H9 (cell line): ENCODE results near the gene PRX. TPM values are rescaled to one million over a fixed set of nuclear protein-coding genes. Genes with fewer than 3 reads are reported as not detected.
A peak's percentile ranks its signal among the peaks of the same experiment; 100 is the strongest.

Experiments
- DNase-seq: peaks from one replicate; pipeline ENCODE4 v3.0.0-alpha.2; 2017
- H2AFZ ChIP-seq: one replicate; pipeline ENCODE4 v1.6.1; 2013; ENCODE audit warnings: mild to moderate bottlenecking, low read length, control low read depth, moderate library complexity
- H2AK5ac ChIP-seq: 2 replicates; pipeline ENCODE4 v1.6.1; 2013; ENCODE audit warnings: low read length, control low read depth, mixed read lengths; ENCODE audit not compliant: insufficient read length
- H2BK120ac ChIP-seq: one replicate; pipeline ENCODE4 v1.6.1; 2013; ENCODE audit warnings: low read depth, mild to moderate bottlenecking, low read length, control low read depth, inconsistent platforms; ENCODE audit not compliant: poor library complexity, severe bottlenecking
- H2BK12ac ChIP-seq: 2 replicates; pipeline ENCODE4 v1.6.1; 2013; ENCODE audit warnings: low read length, control low read depth, mixed read lengths, low read depth; ENCODE audit not compliant: insufficient read length
- H2BK15ac ChIP-seq: 2 replicates; pipeline ENCODE4 v1.6.1; 2013; ENCODE audit warnings: low read depth, low read length, control low read depth
- H2BK20ac ChIP-seq: one replicate; pipeline ENCODE4 v1.6.1; 2013; ENCODE audit warnings: low read depth, mild to moderate bottlenecking, low read length, control low read depth, inconsistent platforms; ENCODE audit not compliant: poor library complexity, severe bottlenecking
- H2BK5ac ChIP-seq: 2 replicates; pipeline ENCODE4 v1.6.1; 2013; ENCODE audit warnings: low read length, control low read depth, mixed read lengths; ENCODE audit not compliant: insufficient read length
- H3K14ac ChIP-seq: 2 replicates; pipeline ENCODE4 v1.6.1; 2013; ENCODE audit warnings: low read length, control low read depth; ENCODE audit not compliant: insufficient read depth
- H3K18ac ChIP-seq: 2 replicates; pipeline ENCODE4 v1.6.1; 2013; ENCODE audit warnings: low read depth, mild to moderate bottlenecking, mixed read lengths, low read length, control low read depth; ENCODE audit not compliant: insufficient read length
- H3K23ac ChIP-seq: 2 replicates; pipeline ENCODE4 v1.6.1; 2013; ENCODE audit warnings: low read length, control low read depth, mixed read lengths, low read depth; ENCODE audit not compliant: insufficient read length
- H3K23me2 ChIP-seq: 2 replicates; pipeline ENCODE4 v1.6.1; 2013; ENCODE audit warnings: low read depth, mild to moderate bottlenecking, mixed read lengths, low read length, control low read depth; ENCODE audit not compliant: insufficient read length, poor library complexity, severe bottlenecking
- H3K27ac ChIP-seq: 2 replicates; pipeline ENCODE4 v1.5.1; 2013; ENCODE audit warnings: low read length, control low read depth, mixed read lengths, low read depth; ENCODE audit not compliant: insufficient read length
- H3K27me3 ChIP-seq: 2 replicates; pipeline ENCODE4 v1.6.1; 2013; ENCODE audit warnings: low read length, control low read depth, inconsistent platforms; ENCODE audit not compliant: insufficient read depth
- H3K4ac ChIP-seq: 2 replicates; pipeline ENCODE4 v1.6.1; 2013; ENCODE audit warnings: low read depth, mild to moderate bottlenecking, control low read depth, inconsistent platforms, low read length, moderate library complexity
- H3K4me1 ChIP-seq: 2 replicates; pipeline ENCODE4 v1.6.1; 2013; ENCODE audit warnings: low read length, control low read depth, inconsistent platforms; ENCODE audit not compliant: insufficient read depth
- H3K4me2 ChIP-seq: 2 replicates; pipeline ENCODE4 v1.6.1; 2013; ENCODE audit warnings: low read length, control low read depth, mixed read lengths; ENCODE audit not compliant: insufficient read length, insufficient read depth
- H3K56ac ChIP-seq: 2 replicates; pipeline ENCODE4 v1.6.1; 2013; ENCODE audit warnings: low read depth, mild to moderate bottlenecking, mixed read lengths, low read length, control low read depth; ENCODE audit not compliant: insufficient read length
- H3K79me1 ChIP-seq: 2 replicates; pipeline ENCODE4 v1.6.1; 2013; ENCODE audit warnings: low read depth, mild to moderate bottlenecking, moderate library complexity, low read length, control low read depth, inconsistent platforms; ENCODE audit not compliant: insufficient read depth, poor library complexity, severe bottlenecking
- H3K79me2 ChIP-seq: 2 replicates; pipeline ENCODE4 v1.6.1; 2013; ENCODE audit warnings: low read length, control low read depth, inconsistent platforms; ENCODE audit not compliant: insufficient read depth
- H3K9ac ChIP-seq: 2 replicates; pipeline ENCODE4 v1.6.1; 2013; ENCODE audit warnings: low read length, control low read depth, mixed read lengths; ENCODE audit not compliant: insufficient read length; ENCODE audit errors: extremely low read depth
- H3K9me3 ChIP-seq: one replicate; pipeline ENCODE4 v1.6.1; 2013; ENCODE audit warnings: low read depth, low read length, inconsistent platforms; ENCODE audit not compliant: control insufficient read depth
- H3T11ph ChIP-seq: one replicate; pipeline ENCODE4 v1.6.1; 2013; ENCODE audit warnings: mild to moderate bottlenecking, low read length, control low read depth, inconsistent platforms
- H4K20me1 ChIP-seq: one replicate; pipeline ENCODE4 v1.6.1; 2013; ENCODE audit not compliant: control insufficient read depth, insufficient read length, insufficient read depth
- H4K5ac ChIP-seq: 2 replicates; pipeline ENCODE4 v1.6.1; 2013; ENCODE audit warnings: low read depth, mild to moderate bottlenecking, mixed read lengths, low read length, control low read depth; ENCODE audit not compliant: insufficient read length
- H4K8ac ChIP-seq: replicated peaks from 2 replicates; pipeline ENCODE4 v1.6.1; 2013; ENCODE audit warnings: low read length, control low read depth, mixed read lengths, low read depth; ENCODE audit not compliant: insufficient read length
- H4K91ac ChIP-seq: 2 replicates; pipeline ENCODE4 v1.6.1; 2013; ENCODE audit warnings: low read depth, mild to moderate bottlenecking, moderate library complexity, mixed read lengths, low read length, control low read depth; ENCODE audit not compliant: insufficient read length
- H3K27ac Mint-ChIP-seq, 3 experiments: 2 replicates in 2 of 3; 3 replicates in 1 of 3; pipeline ENCODE4 v1.8.0; 2020 to 2021; ENCODE audit warnings: mixed read lengths in 3 of 3, mild to moderate bottlenecking in 1 of 3, moderate library complexity in 1 of 3
- H3K27me3 Mint-ChIP-seq: 2 replicates; pipeline ENCODE4 v1.8.0; 2021; ENCODE audit warnings: low read depth, mild to moderate bottlenecking, moderate library complexity, mixed read lengths
- H3K36me3 Mint-ChIP-seq, 3 experiments: 2 replicates in 2 of 3; 3 replicates in 1 of 3; pipeline ENCODE4 v1.8.0; 2020 to 2021; ENCODE audit warnings: low read depth in 3 of 3, mixed read lengths in 3 of 3; ENCODE audit not compliant: insufficient read depth in 1 of 3
- H3K4me1 Mint-ChIP-seq, 2 experiments: 2 replicates each; pipeline ENCODE4 v1.8.0; 2020; ENCODE audit warnings: mixed read lengths in 2 of 2
- H3K4me3 Mint-ChIP-seq, 2 experiments: 2 replicates in 1 of 2; 3 replicates in 1 of 2; pipeline ENCODE4 v1.8.0; 2020 to 2021; ENCODE audit warnings: mild to moderate bottlenecking in 2 of 2, mixed read lengths in 2 of 2, moderate library complexity in 1 of 2
- H3K9me3 Mint-ChIP-seq, 2 experiments: 2 replicates in 1 of 2; 3 replicates in 1 of 2; pipeline ENCODE4 v1.8.0; 2020; ENCODE audit warnings: mild to moderate bottlenecking in 2 of 2, mixed read lengths in 2 of 2, moderate library complexity in 1 of 2
- CTCF ChIP-seq: fragments of 200-600 bp; sonication (generic); conservative IDR thresholded peaks from 3 replicates; pipeline ENCODE4 v1.8.0; 2021; ENCODE audit warnings: antibody characterized with exemption, mild to moderate bottlenecking
- WGBS: extraction: QIAGEN DNeasy Blood & Tissue Kit; methylation state at CpG from one replicate; pipeline ENCODE4 v1.1.7; 2013; ENCODE audit warnings: missing lambda C conversion rate, low lambda C conversion rate, mixed read lengths; ENCODE audit not compliant: insufficient read length; ENCODE audit errors: extremely low coverage; 5-methylcytosine and 5-hydroxymethylcytosine counted together
- total RNA-seq: library from RNA; stranded (reverse); gene quantifications from 2 replicates; pipeline ENCODE4 v1.2.1, GENCODE V29; 2021

PRX gene
- total RNA-seq, 1 experiment from 2014 or later = 4.0 TPM

GRCh38 chr19:40411958-40412499 lies 1.1 kb downstream of the PRX start:
- Histone ChIP-seq H3K79me1 (no peaks in the 10 kb centered on the region), H3K14ac (no peak overlapping the region), H2BK5ac (no peak overlapping the region), H2AK5ac (no peak overlapping the region), H4K5ac (no peak overlapping the region), H3K23me2 (no peaks in the 10 kb centered on the region), H3K27ac (no peak overlapping the region), H2BK12ac (no peak overlapping the region), H2AFZ (no peak overlapping the region), H4K20me1 (no peaks in the 10 kb centered on the region), H4K91ac (no peak overlapping the region), H3K56ac (no peak overlapping the region), H3K4me2 (no peak overlapping the region), H4K8ac (no peak overlapping the region), H2BK120ac (no peak overlapping the region), H3K4ac (no peak overlapping the region), H2BK15ac (peak overlapping the region; percentile 13; the same call in 1 of the 2 replicates), H3K4me1 (peaks cover 3% of the 10 kb centered on the region; the same call in 1 of the 2 replicates), H3K18ac (no peak overlapping the region), H3K9ac (no peak overlapping the region), H3K9me3 (no peaks in the 10 kb centered on the region), H3T11ph (no peak overlapping the region), H3K79me2 (no peaks in the 10 kb centered on the region), H3K27me3 (no peaks in the 10 kb centered on the region), H3K23ac (no peak overlapping the region), H2BK20ac (no peak overlapping the region)
- Mint-ChIP-seq H3K36me3 (no peaks in the 10 kb centered on the region), H3K27me3 (peaks cover 2% of the 10 kb centered on the region; the same call in 1 of the 2 replicates), H3K4me1 (peaks cover 21 to 48% of the 10 kb centered on the region in 2 experiments), H3K27ac (peak overlapping the region in 1 of 3 experiments; percentile 86; a peak in 1 of 7 replicates), H3K4me3 (no peak overlapping the region; a peak in 1 of 5 replicates), H3K9me3 (no peaks in the 10 kb centered on the region)
- TF ChIP-seq CTCF = no peak
- no CpG with 5 or more reads among the region's 8 CpGs for WGBS
- no peak for DNase-seq
